Esophagus muscularis mucosa (tissue), 4 donors: ENCODE results near the gene USP20. TPM values are rescaled to one million over a fixed set of nuclear protein-coding genes. Genes with fewer than 3 reads are reported as not detected.

ENCODE experiments used
- DNase-seq: peaks from one replicate; pipeline ENCODE4 v3.0.0-alpha.2; 2017; ENCODE audit errors: extremely low spot score
- H3K27ac ChIP-seq, 4 donors: fragments of 200-600 bp; sonication (generic); replicated peaks in 1 of 4; 1 replicate in 3 of 4; 2 replicates in 1 of 4; pipeline ENCODE4 v1.5.1; 2016 to 2019; ENCODE audit warnings: mild to moderate bottlenecking in 1 of 4
- H3K27me3 ChIP-seq, 4 donors: fragments of 200-600 bp; sonication (generic); one replicate each; pipeline versions ENCODE4 v1.5.1 to v1.6.0; 2016 to 2019
- H3K36me3 ChIP-seq, 4 donors: fragments of 200-600 bp; sonication (generic); one replicate each; pipeline ENCODE4 v1.5.1; 2016 to 2019
- H3K4me1 ChIP-seq, 4 donors: fragments of 200-600 bp; sonication (generic); one replicate each; pipeline ENCODE4 v1.5.1; 2016 to 2019
- H3K4me3 ChIP-seq, 4 donors: fragments of 200-600 bp; sonication (generic); 1 replicate in 2 of 4; 2 replicates in 2 of 4; pipeline ENCODE4 v1.5.1; 2016 to 2019; ENCODE audit warnings: mild to moderate bottlenecking in 4 of 4, moderate library complexity in 1 of 4
- H3K9me3 ChIP-seq, 4 donors: fragments of 200-600 bp; sonication (generic); 1 replicate in 3 of 4; 2 replicates in 1 of 4; pipeline ENCODE4 v1.5.1; 2016 to 2019
- EP300 ChIP-seq: sonication (generic); formaldehyde crosslinking; IDR thresholded peaks from one replicate; pipeline ENCODE4 v1.6.1; 2017; ENCODE audit warnings: antibody characterized with exemption
- POLR2A ChIP-seq: fragments of 450-650 bp; IDR thresholded peaks from one replicate; pipeline ENCODE4 v1.6.1; 2017; ENCODE audit warnings: antibody characterized with exemption, moderate library complexity, mild to moderate bottlenecking, low read depth
- POLR2AphosphoS5 ChIP-seq, 2 donors: sonication (generic); formaldehyde crosslinking; IDR thresholded peaks; one replicate each; pipeline ENCODE4 v1.6.1; 2017; ENCODE audit warnings: antibody characterized with exemption in 2 of 2
- WGBS: methylation state at CpG from one replicate; pipeline ENCODE4 v1.1.5; 2018; 5-methylcytosine and 5-hydroxymethylcytosine counted together
- intact Hi-C: fragments of 100-400 bp; cut with DNase I; formaldehyde crosslinking; loops from one replicate; pipeline ENCODE4 v1.15.1; 2023
- total RNA-seq, 4 donors: library from RNA; depleted of rRNA; stranded (reverse); fragments of >200 nt; gene quantifications; one replicate each; pipeline versions ENCODE4 v1.1.0 to v1.2.1, GENCODE V29; 2016
- TF ChIP-seq, protein P1 (sequence below), 3 experiments: fragments of 200-600 bp in 2 of 3; fragments of 450-650 bp in 1 of 3; sonication (generic) in 2 of 3; IDR thresholded peaks; one replicate each; pipeline ENCODE4 v1.5.1; 2017 to 2019; ENCODE audit warnings: antibody characterized with exemption in 3 of 3, mild to moderate bottlenecking in 2 of 3, moderate library complexity in 1 of 3

USP20 gene
- total RNA-seq, 4 donors from 2014 or later = 31.1 to 45.3 (median 38.7) TPM

DNA sequence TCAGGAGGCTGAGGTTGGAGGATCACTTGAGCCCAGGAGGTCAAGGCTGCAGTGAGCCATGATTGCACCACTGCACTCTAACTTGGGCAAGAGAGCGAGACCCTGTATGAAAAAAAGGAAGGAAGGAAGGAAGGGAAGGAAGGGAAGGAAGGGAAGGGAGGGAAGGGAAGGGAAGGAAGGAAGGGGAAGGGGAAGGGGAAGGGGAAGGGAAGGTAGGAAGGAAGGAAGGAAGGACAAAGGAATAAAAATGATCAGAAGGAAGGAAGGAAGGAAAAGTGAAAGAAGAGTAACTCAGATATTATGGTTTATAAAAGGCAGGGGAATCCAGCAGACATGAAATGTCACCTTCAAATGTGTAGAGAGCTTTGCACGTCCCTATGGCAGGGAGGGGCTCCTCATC lies 64.4 kb downstream of the USP20 start:
- Histone ChIP-seq H3K27me3 (no peaks in the 10 kb centered on the region), H3K27ac (peak overlapping the region in 1 of 4 donors; percentile 39), H3K4me3 (no peak overlapping the region), H3K4me1 (peaks cover 0 to 24% (median 16%) of the 10 kb centered on the region in 4 donors), H3K9me3 (no peaks in the 10 kb centered on the region), H3K36me3 (peaks cover 54 to 99% (median 79%) of the 10 kb centered on the region in 4 donors)
- intact Hi-C loops = no loop called here
- TF ChIP-seq EP300 (no peak), POLR2AphosphoS5 (IDR thresholded peaks at IDR 0.05) (no peak), POLR2A (no peak)
- TF ChIP-seq, protein P1, sequence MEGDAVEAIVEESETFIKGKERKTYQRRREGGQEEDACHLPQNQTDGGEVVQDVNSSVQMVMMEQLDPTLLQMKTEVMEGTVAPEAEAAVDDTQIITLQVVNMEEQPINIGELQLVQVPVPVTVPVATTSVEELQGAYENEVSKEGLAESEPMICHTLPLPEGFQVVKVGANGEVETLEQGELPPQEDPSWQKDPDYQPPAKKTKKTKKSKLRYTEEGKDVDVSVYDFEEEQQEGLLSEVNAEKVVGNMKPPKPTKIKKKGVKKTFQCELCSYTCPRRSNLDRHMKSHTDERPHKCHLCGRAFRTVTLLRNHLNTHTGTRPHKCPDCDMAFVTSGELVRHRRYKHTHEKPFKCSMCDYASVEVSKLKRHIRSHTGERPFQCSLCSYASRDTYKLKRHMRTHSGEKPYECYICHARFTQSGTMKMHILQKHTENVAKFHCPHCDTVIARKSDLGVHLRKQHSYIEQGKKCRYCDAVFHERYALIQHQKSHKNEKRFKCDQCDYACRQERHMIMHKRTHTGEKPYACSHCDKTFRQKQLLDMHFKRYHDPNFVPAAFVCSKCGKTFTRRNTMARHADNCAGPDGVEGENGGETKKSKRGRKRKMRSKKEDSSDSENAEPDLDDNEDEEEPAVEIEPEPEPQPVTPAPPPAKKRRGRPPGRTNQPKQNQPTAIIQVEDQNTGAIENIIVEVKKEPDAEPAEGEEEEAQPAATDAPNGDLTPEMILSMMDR (IDR thresholded peaks at IDR 0.05) = no peak
- no peak for DNase-seq
- WGBS = 83% methylated on average over 2 of the region's 2 CpGs

DNA sequence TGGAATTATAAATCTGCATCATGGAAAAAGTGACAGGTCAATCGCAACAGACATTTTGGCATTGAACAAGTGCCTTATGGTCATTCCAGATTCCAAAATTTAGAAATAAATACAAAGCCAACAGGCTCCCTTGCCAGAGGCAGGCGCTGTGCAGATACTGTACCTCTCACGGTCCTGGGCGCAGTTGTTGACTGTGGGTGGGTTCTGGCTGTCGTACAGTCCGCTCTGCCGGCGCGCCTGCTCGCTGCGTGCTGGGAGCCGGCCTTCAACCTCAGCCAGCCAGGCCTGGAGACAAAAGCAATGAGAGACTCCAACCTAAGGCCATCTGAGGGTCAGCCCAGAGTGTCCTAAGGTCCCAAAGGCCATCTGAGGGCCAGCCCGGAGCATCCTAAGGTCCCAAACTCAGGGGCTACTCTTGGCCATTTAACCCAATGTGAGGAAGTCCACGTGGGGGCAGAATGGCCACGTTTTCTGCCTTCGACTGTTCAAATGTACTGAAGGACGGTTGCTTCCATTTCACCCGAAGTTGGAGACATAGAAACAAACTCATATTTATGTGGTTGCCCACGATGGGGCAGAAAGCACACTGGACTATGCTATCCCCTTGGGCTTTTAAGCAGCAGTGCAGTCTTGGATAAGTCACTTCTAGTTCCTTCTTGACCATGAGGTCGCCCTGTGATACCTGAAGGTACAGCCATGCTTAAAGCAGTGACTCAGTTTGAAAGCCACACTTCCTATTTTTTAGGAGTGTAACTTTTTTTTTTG lies 65.2 kb downstream of the USP20 start:
- peaks cover 51 to 99% (median 75%) of the 10 kb centered on the region in 4 donors for H3K36me3 ChIP-seq
- H3K9me3 ChIP-seq = no peaks in the 10 kb centered on the region
- TF ChIP-seq, protein P1 (IDR thresholded peaks at IDR 0.05) = no peak
- TF ChIP-seq POLR2AphosphoS5 (IDR thresholded peaks at IDR 0.05) = no peak
- no peak for TF ChIP-seq EP300
- TF ChIP-seq POLR2A = no peak
- 90% methylated on average over 18 of the region's 20 CpGs for WGBS
- peaks cover 0 to 24% (median 16%) of the 10 kb centered on the region in 4 donors for H3K4me1 ChIP-seq
- intact Hi-C loops = no loop called here
- no peaks in the 10 kb centered on the region for H3K27me3 ChIP-seq
- H3K4me3 ChIP-seq = no peak overlapping the region
- DNase-seq = no peak
- peak overlapping the region in 3 of 4 donors; percentile 22 to 39 (median 27) for H3K27ac ChIP-seq

DNA sequence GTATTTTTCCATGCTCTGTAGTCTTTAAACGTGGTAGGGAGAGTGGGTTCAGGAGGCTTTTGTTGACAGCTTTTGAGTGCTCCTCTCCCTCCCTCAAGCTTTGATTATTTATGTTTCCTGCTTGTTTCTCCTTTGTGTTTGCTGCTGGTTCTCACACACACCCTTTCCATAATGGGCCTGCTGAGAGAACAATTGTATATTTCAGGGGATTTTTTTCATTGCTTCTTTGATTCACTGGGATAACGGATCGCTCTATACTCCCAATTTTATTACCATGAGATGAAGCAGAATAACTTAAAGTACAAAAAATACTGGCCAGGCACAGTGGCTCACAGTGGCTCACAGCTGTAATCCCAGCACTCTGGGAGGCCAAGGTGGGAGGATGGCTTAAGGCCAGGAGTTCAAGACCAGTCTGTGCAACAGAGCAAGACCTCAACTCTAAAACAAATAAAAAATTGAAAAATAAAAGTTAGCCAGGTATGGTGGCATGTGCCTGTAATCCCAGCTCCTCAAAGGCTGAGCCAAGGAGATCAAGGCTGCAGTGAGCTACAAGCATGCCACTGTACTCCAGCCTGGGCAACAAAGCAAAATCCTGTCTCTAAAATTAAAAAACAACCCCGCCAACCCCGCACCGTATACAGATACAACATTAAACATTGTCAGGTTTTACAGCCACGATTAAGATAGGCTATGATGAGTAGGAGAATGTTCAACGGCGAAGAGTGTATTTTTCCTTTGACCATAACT lies 66.9 kb downstream of the USP20 start:
- TF ChIP-seq POLR2A (no peak), EP300 (no peak)
- TF ChIP-seq, protein P1 (IDR thresholded peaks at IDR 0.05) = no peak
- Histone ChIP-seq H3K9me3 (no peaks in the 10 kb centered on the region), H3K4me3 (no peak overlapping the region), H3K36me3 (peaks cover 57 to 99% (median 77%) of the 10 kb centered on the region in 4 donors), H3K27ac (peak overlapping the region in 3 of 4 donors; percentile 10 to 62 (median 27)), H3K27me3 (no peaks in the 10 kb centered on the region), H3K4me1 (peaks cover 0 to 24% (median 16%) of the 10 kb centered on the region in 4 donors)
- no peak for DNase-seq
- intact Hi-C loops = no loop called here
- WGBS = 84% methylated on average over 9 of the region's 9 CpGs

DNA sequence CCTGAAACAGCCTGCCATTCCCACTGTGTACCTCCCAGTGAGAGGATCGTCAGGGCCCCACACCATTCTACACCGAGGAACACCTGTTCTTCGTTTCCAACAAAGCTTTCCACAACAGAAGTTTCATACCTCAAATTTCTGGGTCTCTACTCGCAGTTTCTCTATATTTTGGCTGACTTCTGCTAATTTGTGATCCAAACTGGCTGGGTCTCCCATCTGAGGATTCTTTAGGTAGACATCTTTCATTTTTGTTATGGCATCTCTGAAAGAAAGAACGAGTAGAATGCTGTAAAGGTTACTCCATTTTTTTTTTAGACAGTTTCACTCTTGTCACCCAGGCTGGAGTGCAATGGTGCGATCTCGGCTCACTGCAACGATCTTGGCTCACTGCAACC lies 67.5 kb downstream of the USP20 start:
- intact Hi-C loops = no loop called here
- DNase-seq = no peak
- Histone ChIP-seq H3K9me3 (no peaks in the 10 kb centered on the region), H3K4me1 (peaks cover 0 to 24% (median 16%) of the 10 kb centered on the region in 4 donors), H3K36me3 (peaks cover 57 to 99% (median 80%) of the 10 kb centered on the region in 4 donors), H3K4me3 (no peak overlapping the region), H3K27me3 (no peaks in the 10 kb centered on the region), H3K27ac (peak overlapping the region in 2 of 4 donors; percentile 10 to 62)
- TF ChIP-seq POLR2AphosphoS5 (IDR thresholded peaks at IDR 0.05) = no peak
- TF ChIP-seq POLR2A = no peak
- 56% methylated on average over 8 of the region's 8 CpGs for WGBS

DNA sequence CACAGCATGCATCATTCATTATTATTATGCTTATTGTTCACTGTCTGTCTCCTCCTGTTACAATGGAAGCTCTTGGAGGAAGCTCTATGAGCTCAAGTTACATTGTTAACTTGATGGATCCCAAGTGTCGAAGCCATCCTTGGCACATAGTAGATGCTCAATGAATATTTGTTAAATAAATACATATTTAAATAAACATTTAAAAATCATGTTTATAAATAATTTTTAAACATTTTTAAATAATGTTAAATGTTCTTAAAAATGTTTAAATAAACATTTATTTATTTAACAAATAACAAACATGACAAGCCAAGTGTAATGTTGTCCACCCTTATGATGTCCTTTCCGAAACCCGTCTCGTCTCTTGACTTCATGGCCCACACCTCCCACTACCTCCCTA lies 69.5 kb downstream of the USP20 start:
- Histone ChIP-seq H3K36me3 (peaks cover 60 to 99% (median 83%) of the 10 kb centered on the region in 4 donors), H3K27me3 (no peaks in the 10 kb centered on the region), H3K4me3 (no peak overlapping the region), H3K9me3 (no peaks in the 10 kb centered on the region), H3K4me1 (peaks cover 0 to 15% (median 6%) of the 10 kb centered on the region in 4 donors), H3K27ac (no peak overlapping the region)
- DNase-seq = no peak
- TF ChIP-seq POLR2A (no peak), POLR2AphosphoS5 (IDR thresholded peaks at IDR 0.05) (no peak), EP300 (no peak)
- TF ChIP-seq, protein P1 (IDR thresholded peaks at IDR 0.05) = no peak
- WGBS = 91% methylated on average over 4 of the region's 4 CpGs
- intact Hi-C loops = no loop called here
